OCI-LY1 (cell line): ENCODE measurements around the gene DPF3.

Source experiments
- H2AFZ ChIP-seq: fragments of 200-600 bp; sonication (generic), shearing (Covaris generic); 2 replicates; pipeline ENCODE4 v1.6.0; 2014; ENCODE audit warnings: antibody characterized with exemption, mild to moderate bottlenecking, low read length
- H3F3A ChIP-seq: fragments of 200-600 bp; sonication (generic), shearing (Covaris generic); 2 replicates; pipeline ENCODE4 v1.6.0; 2014; ENCODE audit warnings: mild to moderate bottlenecking, antibody characterized with exemption, low read length, moderate library complexity; ENCODE audit not compliant: insufficient read depth
- H3K27ac ChIP-seq: fragments of 200-600 bp; sonication (generic); 2 replicates; pipeline ENCODE4 v1.5.1; 2014; ENCODE audit warnings: low read length, mixed run types, mild to moderate bottlenecking, low read depth; ENCODE audit not compliant: poor library complexity, severe bottlenecking
- H3K27me3 ChIP-seq: fragments of 200-600 bp; sonication (generic); 2 replicates; pipeline ENCODE4 v1.6.0; 2014; ENCODE audit warnings: antibody characterized with exemption, mild to moderate bottlenecking, low read length, moderate library complexity; ENCODE audit not compliant: insufficient read depth
- H3K36me3 ChIP-seq: fragments of 200-600 bp; sonication (generic); 2 replicates; pipeline ENCODE4 v1.6.1; 2014; ENCODE audit warnings: mild to moderate bottlenecking, antibody characterized with exemption, low read length, moderate library complexity, mixed read lengths; ENCODE audit not compliant: insufficient read depth
- H3K4me1 ChIP-seq: fragments of 200-600 bp; sonication (generic); 2 replicates; pipeline ENCODE4 v1.5.1; 2014; ENCODE audit warnings: mild to moderate bottlenecking, low read length, moderate library complexity; ENCODE audit not compliant: insufficient read depth, severe bottlenecking
- H3K4me2 ChIP-seq: fragments of 200-600 bp; sonication (generic), shearing (Covaris generic); 2 replicates; pipeline ENCODE4 v1.6.1; 2014; ENCODE audit warnings: low read length
- H3K4me3 ChIP-seq: fragments of 200-600 bp; sonication (generic); 2 replicates; pipeline ENCODE4 v1.5.1; 2014; ENCODE audit warnings: low read length, low read depth, mild to moderate bottlenecking, mixed read lengths; ENCODE audit not compliant: poor library complexity, severe bottlenecking
- H3K79me2 ChIP-seq: fragments of 200-600 bp; shearing (Covaris generic); 2 replicates; pipeline ENCODE4 v1.6.1; 2016; ENCODE audit warnings: mixed run types, low read length, mixed read lengths; ENCODE audit not compliant: insufficient read depth
- H3K9ac ChIP-seq: fragments of 200-600 bp; sonication (generic), shearing (Covaris generic); 2 replicates; pipeline ENCODE4 v1.6.1; 2014; ENCODE audit warnings: mild to moderate bottlenecking, low read length, mixed read lengths
- H3K9me2 ChIP-seq: fragments of 200-600 bp; sonication (generic), shearing (Covaris generic); 2 replicates; pipeline ENCODE4 v1.6.1; 2014; ENCODE audit warnings: low read depth, mild to moderate bottlenecking, low read length, mixed read lengths
- H3K9me3 ChIP-seq: fragments of 200-600 bp; shearing (Covaris generic); 2 replicates; pipeline ENCODE4 v1.6.1; 2014; ENCODE audit warnings: low read length, mixed read lengths
- H4K20me1 ChIP-seq: fragments of 200-600 bp; sonication (generic), shearing (Covaris generic); 2 replicates; pipeline ENCODE4 v1.6.0; 2016; ENCODE audit warnings: mild to moderate bottlenecking, low read length; ENCODE audit not compliant: insufficient read depth
- CTCF ChIP-seq: fragments of 200-600 bp; sonication (generic), shearing (Covaris generic); IDR thresholded peaks from 2 replicates; pipeline ENCODE4 v1.5.1; 2017; ENCODE audit warnings: mild to moderate bottlenecking, antibody characterized with exemption, low read length, moderate library complexity, mixed read lengths
- EZH2 ChIP-seq: fragments of 200-600 bp; sonication (generic), shearing (Covaris generic); IDR thresholded peaks from 2 replicates; pipeline ENCODE4 v1.8.0; 2017; ENCODE audit warnings: borderline replicate concordance, mixed run types, mild to moderate bottlenecking, antibody characterized with exemption, low read length, moderate library complexity, mixed read lengths

Gene DPF3

GRCh38 chr14:72723858-72724530, 169.9 kb downstream of the DPF3 start:
- Histone ChIP-seq H4K20me1 (no peaks in the 10 kb centered on the region), H3K4me3 (no peak overlapping the region), H3K27ac (no peak overlapping the region), H3F3A (no peaks in the 10 kb centered on the region), H3K27me3 (no peaks in the 10 kb centered on the region), H3K9ac (no peak overlapping the region), H3K9me2 (no peaks in the 10 kb centered on the region), H3K9me3 (no peaks in the 10 kb centered on the region), H3K4me1 (no peaks in the 10 kb centered on the region), H3K79me2 (no peaks in the 10 kb centered on the region), H3K4me2 (no peak overlapping the region), H2AFZ (no peak overlapping the region), H3K36me3 (no peaks in the 10 kb centered on the region)
- TF ChIP-seq CTCF (no peak), EZH2 (no peak)

GRCh38 chr14:72722201-72722785, 171.6 kb downstream of the DPF3 start:
- no peak for TF ChIP-seq CTCF
- no peak for TF ChIP-seq EZH2
- Histone ChIP-seq H4K20me1 (no peaks in the 10 kb centered on the region), H3K4me3 (no peak overlapping the region), H3K79me2 (no peaks in the 10 kb centered on the region), H3K9me3 (no peaks in the 10 kb centered on the region), H3K27me3 (no peaks in the 10 kb centered on the region), H3K36me3 (no peaks in the 10 kb centered on the region), H3F3A (no peaks in the 10 kb centered on the region), H3K4me2 (no peak overlapping the region), H2AFZ (no peak overlapping the region), H3K9me2 (no peaks in the 10 kb centered on the region), H3K27ac (no peak overlapping the region), H3K4me1 (no peaks in the 10 kb centered on the region), H3K9ac (no peak overlapping the region)

- no peak for TF ChIP-seq CTCF
- no peak for TF ChIP-seq EZH2
- no peaks in the 10 kb centered on the region for H3K36me3 ChIP-seq
- H3K9me3 ChIP-seq: no peaks in the 10 kb centered on the region
- no peak overlapping the region for H3K4me2 ChIP-seq
- no peaks in the 10 kb centered on the region for H3F3A ChIP-seq
- H3K4me3 ChIP-seq: no peak overlapping the region
- H2AFZ ChIP-seq: no peak overlapping the region
- no peaks in the 10 kb centered on the region for H3K9me2 ChIP-seq
- H3K9ac ChIP-seq: no peak overlapping the region
- no peaks in the 10 kb centered on the region for H3K4me1 ChIP-seq
- H3K79me2 ChIP-seq: no peaks in the 10 kb centered on the region
- H3K27me3 ChIP-seq: no peaks in the 10 kb centered on the region
- H3K27ac ChIP-seq: no peak overlapping the region
- no peaks in the 10 kb centered on the region for H4K20me1 ChIP-seq
Measured at GRCh38 chr14:72721083-72721482, 172.8 kb downstream of the DPF3 start.
